ENCODE data around the gene PRPS1L1.

Gene PRPS1L1

GRCh38 chr7:18053177-18053928 is 25.7 kb upstream of the PRPS1L1 start:
- DNase-seq (ENCODE audit: low spot score): no peak
- TF ChIP-seq CTCF (IDR thresholded peaks at IDR 0.05; ENCODE audit: extremely low read depth, missing control alignments): no peak

GRCh38 chr7:18049262-18049661 is 21.6 kb upstream of the PRPS1L1 start:
- no peak for TF ChIP-seq CTCF (IDR thresholded peaks at IDR 0.05; ENCODE audit: extremely low read depth, missing control alignments)
- no peak for DNase-seq (ENCODE audit: low spot score)

GRCh38 chr7:18046601-18047000 is 19.0 kb upstream of the PRPS1L1 start:
- no peak for DNase-seq (ENCODE audit: low spot score)
- no peak for TF ChIP-seq CTCF (IDR thresholded peaks at IDR 0.05; ENCODE audit: extremely low read depth, missing control alignments)

DNA sequence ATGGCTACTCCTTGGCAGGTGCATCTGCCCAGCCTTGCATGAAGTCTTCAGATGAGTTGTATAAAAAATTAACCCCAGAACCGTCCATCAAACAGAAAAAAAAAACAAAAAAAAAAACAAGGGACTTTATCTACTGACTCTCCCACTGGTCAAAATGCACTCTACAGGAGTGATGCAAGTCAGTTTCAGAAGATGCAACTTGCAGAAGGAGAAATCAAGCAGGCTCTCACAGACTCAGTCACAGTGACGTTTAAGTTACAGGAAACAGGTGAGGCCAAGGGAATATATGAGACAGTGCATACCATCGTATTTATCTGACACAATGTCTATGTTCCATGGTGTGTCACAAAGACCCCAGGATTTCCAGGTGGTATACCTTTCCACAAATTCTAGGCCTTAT is 17.5 kb upstream of the PRPS1L1 start:
- no peak for TF ChIP-seq CTCF (IDR thresholded peaks at IDR 0.05; ENCODE audit: extremely low read depth, missing control alignments)
- no peak for DNase-seq (ENCODE audit: low spot score)

DNA sequence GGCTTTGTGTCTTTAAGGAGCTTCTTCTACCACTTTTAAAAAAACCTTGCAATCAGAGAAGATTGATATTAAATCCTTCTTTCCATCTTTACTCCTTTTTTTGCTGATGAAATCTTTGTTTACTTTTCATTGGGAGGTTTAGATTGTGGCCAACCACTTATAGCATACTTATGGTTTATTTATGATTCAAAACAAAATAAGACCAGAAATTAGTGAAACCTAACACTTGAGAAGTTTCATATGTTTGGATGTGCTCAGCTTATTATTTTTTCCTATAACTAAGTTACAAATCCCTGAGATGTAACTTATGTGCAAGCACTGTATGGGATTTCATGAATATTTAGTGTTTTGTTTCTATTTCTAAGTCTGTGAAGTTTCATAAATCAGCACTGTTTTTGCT is 13.5 kb upstream of the PRPS1L1 start:
- TF ChIP-seq CTCF (IDR thresholded peaks at IDR 0.05; ENCODE audit: extremely low read depth, missing control alignments): no peak
- no peak for DNase-seq (ENCODE audit: low spot score)

GRCh38 chr7:18040196-18040595 is 12.6 kb upstream of the PRPS1L1 start:
- no peak for DNase-seq (ENCODE audit: low spot score)
- TF ChIP-seq CTCF (IDR thresholded peaks at IDR 0.05; ENCODE audit: extremely low read depth, missing control alignments): no peak

DNA sequence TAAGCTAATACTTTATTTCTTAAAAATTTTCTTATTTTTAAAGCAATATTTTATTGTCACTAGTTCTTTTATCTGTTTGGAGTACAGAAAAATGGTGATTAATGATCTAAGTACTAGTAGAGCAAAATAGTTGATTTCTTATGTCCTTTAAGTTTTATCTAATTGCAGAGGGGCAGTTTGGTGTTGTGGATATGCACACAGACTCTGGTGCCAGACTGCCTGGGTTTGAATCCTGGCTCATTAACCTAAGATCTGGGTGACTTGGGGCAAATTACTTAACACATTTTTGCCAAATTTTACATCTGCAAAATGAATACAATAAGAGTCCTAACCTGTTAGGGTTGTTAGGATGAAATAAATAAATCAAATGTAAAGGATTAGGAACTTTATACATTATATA is 10.7 kb upstream of the PRPS1L1 start:
- TF ChIP-seq CTCF (IDR thresholded peaks at IDR 0.05; ENCODE audit: extremely low read depth, missing control alignments): no peak
- DNase-seq (ENCODE audit: low spot score): no peak

Measured in GM20000 (cell line).